ENCODE data around the gene SERPINB6.
"Not testable (repeated sequence)": the region's sequence is repeated elsewhere in the genome, so short reads cannot be mapped to it uniquely, and the experiment has no call there.

Gene SERPINB6

GRCh38 chr6:2976060-2976459 lies 4.7 kb upstream of the SERPINB6 start:
- no peak for DNase-seq

DNA sequence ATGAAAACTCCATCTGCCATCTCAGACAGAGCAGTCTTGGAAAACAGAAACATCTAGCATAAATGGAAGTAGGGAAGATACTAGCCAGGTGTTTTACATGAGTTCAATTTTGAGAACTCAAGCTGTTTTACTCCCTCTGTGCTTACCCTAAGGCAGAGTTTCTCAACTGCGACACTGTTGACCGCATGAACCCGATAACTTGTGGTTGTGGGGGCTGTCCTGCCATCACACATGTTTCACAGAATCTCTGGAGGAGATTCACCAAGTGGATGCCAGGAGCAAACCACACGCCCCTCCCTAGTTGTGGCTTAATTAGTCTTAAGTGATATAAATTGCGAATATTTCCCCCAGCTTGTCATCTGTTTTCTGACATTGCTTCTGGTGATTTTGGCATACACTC lies 2.3 kb upstream of the SERPINB6 start:
- DNase-seq: no peak

GRCh38 chr6:2973180-2973579 lies 1.8 kb upstream of the SERPINB6 start:
- DNase-seq: not testable (repeated sequence)

DNA sequence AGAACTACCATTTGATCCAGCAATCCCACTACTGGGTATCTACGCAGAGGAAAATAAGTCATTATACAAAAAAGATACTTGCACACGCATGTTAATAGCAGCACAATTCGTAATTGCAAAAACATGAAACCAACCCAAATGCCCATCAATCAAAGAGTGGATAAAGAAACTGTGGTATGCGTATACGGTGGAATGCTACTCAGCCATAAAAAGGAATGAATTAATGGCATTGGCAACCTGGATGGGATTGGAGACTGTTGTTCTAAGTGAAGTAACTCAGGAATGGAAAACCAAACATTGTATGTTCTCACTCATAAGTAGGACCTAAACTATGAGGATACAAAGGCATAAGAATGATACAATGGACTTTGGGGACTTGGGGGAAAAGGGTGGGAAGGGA lies 1.3 kb upstream of the SERPINB6 start:
- not testable (repeated sequence) for DNase-seq

- not testable (repeated sequence) for DNase-seq
Measured at GRCh38 chr6:2972219-2972487, 786 bp upstream of the SERPINB6 start.

DNA sequence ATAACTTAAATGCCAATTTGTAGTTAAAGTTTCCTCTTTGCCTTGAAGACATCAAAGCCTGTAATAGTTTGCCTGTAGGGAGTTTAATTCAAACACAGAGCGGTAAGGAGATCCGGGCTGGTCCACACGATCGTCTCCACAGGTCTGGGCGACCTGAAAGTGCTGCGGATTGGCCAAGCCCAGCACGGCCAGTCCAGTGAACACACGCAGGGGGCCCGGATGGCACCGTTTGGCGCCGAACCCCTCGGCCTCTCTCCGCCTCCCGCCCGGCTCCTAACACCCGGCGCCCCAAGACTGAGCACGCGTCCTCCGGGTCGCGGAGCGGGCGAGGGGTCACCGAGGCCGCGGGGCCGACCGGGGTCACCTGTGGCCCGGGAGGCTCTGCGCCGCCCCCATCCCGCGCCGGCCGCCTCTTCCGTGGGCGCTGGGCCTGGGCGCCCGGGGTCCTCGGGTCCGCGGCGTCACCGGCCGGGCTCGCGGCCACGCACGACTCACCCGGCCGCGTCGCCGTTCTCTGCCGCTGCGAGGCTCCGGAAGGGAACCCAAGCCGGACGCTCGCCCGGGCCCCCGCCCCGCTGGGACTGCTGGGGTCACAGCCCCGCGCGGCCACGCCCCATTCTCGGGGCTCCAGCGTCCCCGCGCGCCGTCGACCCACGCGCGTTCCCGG lies 481 bp downstream of the SERPINB6 start:
- peak; percentile 87 for DNase-seq

DNA sequence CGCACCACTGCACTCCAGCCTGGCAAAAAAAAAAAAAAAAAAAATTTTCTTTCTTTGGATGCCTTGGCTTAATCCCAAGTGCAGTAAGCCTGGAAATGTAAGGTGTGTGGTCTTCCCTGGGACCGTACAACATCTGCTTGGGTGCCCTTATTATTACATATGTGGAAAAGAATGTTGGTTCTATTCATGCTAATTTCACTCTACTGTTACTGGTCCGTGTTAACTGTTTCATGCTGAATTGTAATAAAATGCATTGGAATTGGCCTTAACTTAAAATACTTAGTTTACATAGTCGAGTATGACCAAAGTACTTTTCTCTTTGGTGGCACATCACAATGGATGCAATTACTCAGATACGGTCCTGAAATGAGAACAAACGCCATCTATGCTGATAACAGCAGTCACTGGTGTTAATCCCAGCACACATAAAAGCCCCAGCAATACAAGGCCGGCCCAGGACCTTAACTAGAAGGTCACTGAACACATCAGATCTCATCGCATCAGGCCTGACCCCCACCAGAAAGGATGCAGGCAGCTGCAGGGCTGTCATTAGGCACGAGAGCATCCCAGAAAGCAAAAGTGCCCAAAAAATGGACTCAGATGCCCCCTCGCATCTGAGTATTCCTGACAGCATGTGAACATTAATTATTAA lies 1.2 kb downstream of the SERPINB6 start:
- no peak for DNase-seq

- DNase-seq: no peak
Measured at GRCh38 chr6:2969549-2969948, 1.8 kb downstream of the SERPINB6 start.

- no peak for DNase-seq
Measured at GRCh38 chr6:2968600-2969135, 2.7 kb downstream of the SERPINB6 start.

DNA sequence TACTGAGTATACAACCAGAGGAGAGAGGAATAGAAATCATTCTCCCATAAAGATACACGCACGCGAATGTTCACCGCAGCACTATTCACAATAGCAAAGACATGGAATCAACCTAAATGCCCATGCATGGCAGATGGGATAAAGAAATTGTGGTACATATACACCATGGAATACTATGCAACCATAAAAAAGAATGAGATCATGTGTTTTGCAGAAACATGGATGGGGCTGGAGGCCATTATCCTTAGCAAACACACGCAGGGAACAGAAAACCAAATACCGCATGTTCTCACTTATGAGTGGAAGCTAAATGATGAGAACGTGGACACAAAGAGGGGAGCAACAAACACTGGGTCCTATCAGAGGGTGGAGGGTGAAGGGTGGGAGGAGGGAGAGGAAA lies 3.4 kb downstream of the SERPINB6 start:
- no peak for DNase-seq

DNA sequence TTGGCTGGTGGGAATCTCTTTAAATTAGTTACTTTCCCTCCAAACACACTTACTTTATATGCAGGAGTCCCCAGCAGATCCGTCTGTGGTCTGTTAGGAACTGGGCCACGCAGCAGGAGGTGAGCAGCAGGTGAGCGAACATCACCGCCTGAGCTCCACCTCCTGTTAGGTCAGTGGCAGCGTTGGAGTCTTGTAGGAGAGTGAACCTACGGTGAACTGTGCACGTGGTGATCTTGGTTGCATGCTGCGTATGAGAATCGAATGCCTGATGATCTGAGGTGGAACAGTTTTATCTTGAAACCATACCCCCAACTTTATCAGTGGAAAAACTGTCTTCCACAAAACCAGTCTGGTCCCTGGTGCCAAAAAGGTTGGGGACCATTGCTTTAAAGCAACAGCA lies 5.0 kb downstream of the SERPINB6 start:
- DNase-seq: no peak

DNA sequence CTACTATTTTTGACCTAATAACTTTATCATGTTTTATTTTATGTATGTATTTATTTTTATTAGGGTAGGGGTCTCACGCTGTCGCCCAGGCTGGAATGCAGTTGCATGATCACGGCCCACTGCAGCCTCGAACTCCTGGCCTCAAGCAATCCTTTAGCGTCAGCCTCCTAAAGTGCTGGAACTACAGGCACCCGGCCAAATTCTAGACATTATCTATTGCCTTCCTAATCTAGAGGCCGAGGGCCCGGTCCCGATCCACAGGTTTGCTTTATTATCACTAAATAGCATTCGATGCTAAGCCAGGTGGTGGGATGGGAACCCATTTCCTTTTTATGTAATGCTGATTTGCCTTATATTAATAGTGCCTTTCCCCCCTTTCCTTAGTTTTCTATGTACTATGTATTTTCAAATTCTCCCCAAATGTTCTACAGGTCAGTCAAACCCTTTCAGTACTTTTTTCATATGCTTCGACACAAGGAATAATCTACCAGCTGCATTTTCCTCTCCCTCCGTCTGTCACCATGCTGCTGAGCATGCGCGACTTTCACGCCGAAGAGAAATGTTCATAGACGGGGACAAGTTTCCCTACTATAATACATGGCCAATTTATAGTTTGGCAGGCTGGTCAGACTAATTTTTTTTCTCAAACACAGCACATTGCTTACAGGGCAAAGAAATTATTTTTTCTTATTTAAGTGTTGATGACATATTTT lies 6.4 kb downstream of the SERPINB6 start:
- no peak for DNase-seq

GRCh38 chr6:2963756-2964155 lies 7.6 kb downstream of the SERPINB6 start:
- no peak for DNase-seq

DNA sequence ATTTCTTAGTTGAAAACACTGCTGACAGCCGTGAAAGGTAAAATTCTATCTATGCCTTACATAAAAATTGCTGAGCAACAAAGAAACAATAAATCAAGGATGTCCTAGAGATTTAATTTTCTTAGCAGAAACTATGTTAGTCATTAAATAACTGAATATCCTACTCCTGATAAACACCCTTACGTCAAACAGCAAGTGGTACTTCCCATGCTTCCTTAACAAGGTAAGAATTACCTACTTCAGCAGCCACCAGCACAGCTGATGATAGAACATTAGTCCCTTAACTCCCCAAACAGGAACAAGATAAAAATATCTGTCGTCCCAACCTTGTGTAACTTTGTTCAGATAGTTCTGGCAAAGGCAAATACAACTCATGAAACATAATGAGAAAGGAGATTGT lies 8.7 kb downstream of the SERPINB6 start:
- no peak for DNase-seq

GRCh38 chr6:2962004-2962403 lies 9.4 kb downstream of the SERPINB6 start:
- DNase-seq: peak; percentile 95

DNA sequence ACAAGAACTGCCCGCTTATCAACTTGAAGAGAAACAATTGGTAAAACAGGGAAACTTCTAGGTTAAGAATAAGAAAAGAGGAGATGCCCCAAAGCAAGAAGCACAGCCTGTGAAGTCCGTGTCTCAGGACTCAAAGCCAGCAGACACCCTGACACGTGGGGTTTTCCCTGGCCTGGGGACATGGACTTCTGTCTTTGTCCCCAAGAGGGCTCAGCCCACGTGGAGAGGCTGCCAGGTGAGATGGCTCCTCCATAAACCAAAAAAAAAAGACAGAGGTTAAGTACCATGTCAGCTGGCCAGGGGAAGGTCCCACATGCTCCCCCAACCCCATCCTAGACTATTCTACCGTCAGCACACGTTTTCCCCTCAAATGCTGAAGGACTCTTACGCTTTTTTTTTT lies 9.9 kb downstream of the SERPINB6 start:
- peak; percentile 36 for DNase-seq

DNA sequence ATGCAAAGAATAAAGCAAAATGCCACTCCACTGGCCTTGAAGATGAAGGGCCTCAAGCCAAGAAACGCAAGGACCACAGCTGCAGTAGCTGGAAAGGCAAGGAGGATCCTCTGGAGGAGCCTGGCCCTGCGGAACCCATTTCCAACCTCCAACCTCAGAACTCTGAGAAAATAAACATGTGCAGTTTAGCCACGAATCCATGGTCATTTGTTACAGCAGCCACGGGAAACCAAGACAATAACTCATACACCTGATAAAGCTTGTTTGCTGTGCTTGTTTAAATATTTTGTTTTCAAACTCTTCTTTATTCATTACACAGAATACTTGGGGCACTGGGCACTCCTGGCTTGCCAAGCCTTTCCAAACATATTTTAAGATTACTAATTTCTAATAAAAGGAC lies 10.4 kb downstream of the SERPINB6 start:
- DNase-seq: no peak

GRCh38 chr6:2959909-2960719 lies 11.3 kb downstream of the SERPINB6 start:
- DNase-seq: no peak

DNA sequence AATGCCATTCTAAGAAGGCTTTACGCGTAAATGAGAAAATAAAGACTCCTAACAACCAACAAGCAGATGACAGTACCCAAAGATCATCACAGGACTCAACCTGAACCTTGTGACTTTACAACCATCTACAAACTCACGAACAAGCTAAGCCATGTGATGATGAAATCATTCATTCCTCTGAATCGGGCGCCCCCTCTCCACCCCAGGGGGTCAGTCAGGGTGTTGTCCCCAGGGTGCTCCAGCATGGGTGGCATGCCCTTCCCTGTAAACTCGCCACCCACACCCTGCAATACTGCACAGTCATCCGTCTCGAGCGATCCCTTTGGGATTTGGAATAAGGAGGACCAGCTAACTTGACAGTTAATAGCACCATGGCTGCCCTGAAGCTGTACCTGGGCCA lies 12.6 kb downstream of the SERPINB6 start:
- no peak for DNase-seq

DNA sequence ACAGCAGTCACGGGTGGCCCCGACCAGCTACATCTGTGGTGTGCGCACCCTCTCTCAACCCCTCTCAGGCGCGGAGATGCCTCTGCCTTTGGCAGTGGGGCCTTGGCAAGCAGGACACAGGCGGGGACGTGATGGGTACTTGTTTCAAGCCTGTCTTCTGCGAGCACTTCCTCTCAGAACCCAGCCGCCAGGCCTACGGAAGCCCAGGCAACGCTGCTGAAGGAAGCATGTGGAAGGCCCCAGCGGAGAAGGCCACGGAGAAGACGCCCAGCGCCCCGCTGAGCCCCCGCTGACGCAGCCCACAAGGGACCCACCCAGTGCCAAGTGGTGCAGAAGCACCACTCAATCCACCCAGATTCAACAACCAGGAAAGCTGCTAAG lies 13.0 kb downstream of the SERPINB6 start:
- DNase-seq: no peak

DNA sequence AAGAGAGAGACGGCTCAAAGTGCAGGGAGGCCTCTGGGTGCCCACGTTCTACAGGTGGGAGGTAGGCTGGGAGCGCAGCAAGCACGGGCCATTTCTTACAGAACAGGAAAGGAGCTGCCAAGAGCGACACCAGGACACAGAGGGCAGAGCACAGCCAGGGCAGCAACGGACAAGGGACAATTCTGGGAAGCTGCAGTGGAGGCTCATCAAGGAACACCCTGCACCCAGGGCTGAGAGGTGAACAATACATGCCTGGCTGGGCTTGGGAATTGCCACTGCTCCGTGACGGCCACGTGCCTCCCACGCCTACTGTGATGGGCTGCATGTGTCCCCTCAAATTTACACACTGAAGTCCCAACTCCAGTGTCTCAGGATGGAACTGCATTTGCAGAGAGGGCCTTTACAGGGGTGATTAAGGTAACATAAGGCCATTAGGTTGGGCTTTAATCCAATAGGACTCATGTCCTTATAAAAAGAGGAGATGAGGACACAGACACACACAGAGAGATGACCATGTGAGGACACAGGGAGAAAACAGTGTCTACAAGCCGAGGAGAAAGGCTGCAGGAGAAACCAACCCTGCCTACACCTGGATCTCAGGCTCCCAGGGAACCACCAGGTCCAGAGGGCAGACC lies 13.6 kb downstream of the SERPINB6 start:
- no peak for DNase-seq

GRCh38 chr6:2956930-2957685 lies 14.3 kb downstream of the SERPINB6 start:
- no peak for DNase-seq
